Activated CD4-positive, alpha-beta T cell treated with anti-CD3 and anti-CD28 coated beads, Interleukin-2, amount 10 ng/mL, durations not matched to agents 24 days and 14 days (primary cell): ENCODE results near the gene SH3BP5L. TPM values are rescaled to one million over a fixed set of nuclear protein-coding genes. Genes with fewer than 3 reads are reported as not detected.

Experiments
- DNase-seq: peaks from one replicate; pipeline ENCODE4 v3.0.0; 2022
- H3K27ac Mint-ChIP-seq: one replicate; pipeline ENCODE4 v1.8.0; 2022; ENCODE audit warnings: mild to moderate bottlenecking, mixed read lengths
- H3K27me3 Mint-ChIP-seq: one replicate; pipeline ENCODE4 v1.8.0; 2022; ENCODE audit warnings: mixed read lengths
- H3K36me3 Mint-ChIP-seq: one replicate; pipeline ENCODE4 v1.8.0; 2022; ENCODE audit warnings: low read depth, mild to moderate bottlenecking, mixed read lengths
- H3K4me1 Mint-ChIP-seq: one replicate; pipeline ENCODE4 v1.8.0; 2021; ENCODE audit warnings: mixed read lengths
- H3K4me3 Mint-ChIP-seq: one replicate; pipeline ENCODE4 v1.8.0; 2022; ENCODE audit warnings: mild to moderate bottlenecking, moderate library complexity, mixed read lengths
- H3K9me3 Mint-ChIP-seq: one replicate; pipeline ENCODE4 v1.8.0; 2021; ENCODE audit warnings: mixed read lengths
- intact Hi-C: fragments of 100-400 bp; cut with micrococcal nuclease; formaldehyde crosslinking; loops from one replicate; pipeline ENCODE4 v1.15.1; 2023
- total RNA-seq: library from RNA; stranded (reverse); gene quantifications from 2 replicates; pipeline ENCODE4 v1.2.3, GENCODE V29; 2022

The SH3BP5L gene
- total RNA-seq = 27.5 and 28.2 TPM in 2 replicates

DNA sequence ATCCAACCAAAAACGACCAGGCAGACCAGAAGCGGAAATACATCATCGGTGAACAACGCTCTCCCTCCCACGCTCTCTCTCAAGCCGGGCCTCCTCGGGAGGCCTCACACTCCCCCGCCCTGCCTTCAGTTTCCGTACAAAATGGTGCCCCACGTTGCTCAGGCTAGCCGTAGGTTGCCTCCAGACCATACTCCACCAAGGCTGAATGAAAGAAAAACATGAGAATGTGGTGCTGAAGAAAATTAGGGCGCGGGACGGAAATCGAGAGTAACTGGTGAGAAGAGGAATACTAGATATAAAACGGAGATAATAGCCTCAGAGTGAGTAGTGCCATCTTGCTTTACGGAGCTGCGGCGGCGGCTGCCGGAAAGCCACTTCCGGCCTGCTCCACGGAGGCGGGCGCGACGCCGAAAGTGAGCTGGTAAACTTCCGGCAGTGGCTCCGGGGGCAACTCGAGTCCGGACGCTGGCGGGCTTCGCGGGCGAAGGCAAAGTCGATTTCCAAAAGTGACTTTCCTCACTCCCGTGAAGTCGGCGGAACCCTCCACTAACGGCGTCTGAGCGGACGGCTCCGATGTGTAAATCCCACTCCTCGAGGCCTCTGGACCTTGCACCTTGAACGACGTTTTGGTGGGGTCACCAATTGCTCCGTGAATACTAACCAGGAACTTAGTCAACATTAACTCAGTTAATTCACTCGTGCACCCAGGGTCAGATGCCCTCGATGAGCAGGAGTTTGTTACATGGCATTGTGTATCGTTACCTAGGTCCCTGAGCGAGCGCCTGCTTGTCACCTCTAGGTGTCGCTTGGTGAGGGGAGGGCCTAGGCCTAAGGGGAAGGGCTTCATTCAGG is at the start of gene SH3BP5L:
TSS of gene SH3BP5L (minus strand) at position 7 of the 852 bp plus-strand sequence. CDS start 980 bp downstream, outside the sequence.
- H3K27me3 Mint-ChIP-seq = peaks cover 5% of the 10 kb centered on the region
- H3K36me3 Mint-ChIP-seq = peaks cover 26% of the 10 kb centered on the region
- DNase-seq = peak; percentile 97
- H3K27ac Mint-ChIP-seq = peak within 1 kb of the TSS; percentile 100
- peaks cover 45% of the 10 kb centered on the region for H3K4me1 Mint-ChIP-seq
- intact Hi-C loops = loop anchor here (1.0 to 5.0 kb wide), 6 partner anchors 12 to 1894 kb away; partner anchors contain the start of genes AHCTF1, PGBD2, ZNF672 and ZNF692
- H3K9me3 Mint-ChIP-seq = peaks cover 3% of the 10 kb centered on the region
- H3K4me3 Mint-ChIP-seq = peak within 1 kb of the TSS; percentile 93

DNA sequence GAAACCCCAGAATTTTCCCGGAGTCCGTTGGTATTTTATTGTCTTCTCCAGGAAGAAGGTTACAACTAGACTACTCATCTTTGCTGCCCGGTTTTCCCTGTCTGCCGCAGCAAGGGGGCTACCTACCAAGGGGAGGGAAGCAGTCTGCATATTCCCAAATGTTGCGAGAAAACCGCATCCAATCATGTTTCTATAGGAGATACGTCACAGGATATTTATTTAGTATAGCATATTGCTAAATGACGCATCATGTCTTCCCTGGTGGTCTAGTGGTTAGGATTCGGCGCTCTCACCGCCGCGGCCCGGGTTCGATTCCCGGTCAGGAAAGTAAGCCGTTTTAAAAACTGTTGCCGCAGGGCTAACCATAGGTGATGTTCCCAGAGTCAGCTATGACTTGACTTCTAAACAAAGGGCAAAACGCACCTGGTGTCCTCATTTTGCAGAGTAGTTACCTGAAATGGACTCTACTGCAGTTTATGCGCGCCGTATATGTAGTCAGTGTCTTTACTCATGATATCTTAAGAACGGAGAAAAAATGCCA is 48.3 kb upstream of the SH3BP5L start:
- H3K4me3 Mint-ChIP-seq = peak overlapping the region; percentile 96
- DNase-seq = peak; percentile 95
- peaks cover 16% of the 10 kb centered on the region for H3K27me3 Mint-ChIP-seq
- intact Hi-C loops = loop anchor here (1.0 kb wide), 5 partner anchors 11 to 48 kb away; partner anchors contain the start of genes PGBD2, ZNF672 and ZNF692
- peaks cover 3% of the 10 kb centered on the region for H3K36me3 Mint-ChIP-seq
- H3K27ac Mint-ChIP-seq = peak overlapping the region; percentile 95
- H3K4me1 Mint-ChIP-seq = peaks cover 19% of the 10 kb centered on the region
- peaks cover 6% of the 10 kb centered on the region for H3K9me3 Mint-ChIP-seq

DNA sequence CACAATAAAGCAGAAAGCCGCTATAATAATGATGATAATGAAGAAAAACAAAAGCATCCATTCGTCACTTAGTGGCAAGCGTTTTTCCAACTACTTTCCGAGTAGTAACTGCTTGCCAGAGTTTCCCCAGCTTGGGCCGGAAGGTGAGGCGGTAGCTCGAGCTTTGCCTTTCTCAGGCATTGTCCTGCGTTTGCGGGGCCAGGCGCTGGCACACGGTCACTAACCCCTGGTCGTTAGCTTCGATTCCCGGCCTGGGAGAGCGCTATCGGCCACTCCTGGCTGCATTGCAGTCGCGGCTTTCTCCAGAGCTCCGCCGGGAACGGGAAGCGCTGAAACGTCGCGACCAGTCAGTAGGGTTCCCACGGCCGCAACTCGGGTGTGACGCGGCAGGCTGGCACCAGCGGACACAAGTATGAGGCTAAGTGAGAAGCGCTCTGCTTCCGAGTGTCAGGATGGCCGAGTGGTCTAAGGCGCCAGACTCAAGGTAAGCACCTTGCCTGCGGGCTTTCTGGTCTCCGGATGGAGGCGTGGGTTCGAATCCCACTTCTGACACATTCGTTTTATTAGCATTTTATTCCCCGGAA is 47.8 kb upstream of the SH3BP5L start:
- Mint-ChIP-seq H3K27me3 (peaks cover 14% of the 10 kb centered on the region), H3K4me1 (peaks cover 19% of the 10 kb centered on the region), H3K9me3 (peaks cover 6% of the 10 kb centered on the region), H3K27ac (peak overlapping the region; percentile 95), H3K4me3 (peak overlapping the region; percentile 96), H3K36me3 (peaks cover 3% of the 10 kb centered on the region)
- DNase-seq = peak; percentile 97
- intact Hi-C loops = loop anchor here (1.0 kb wide), 5 partner anchors 10 to 47 kb away; partner anchors contain the start of genes PGBD2, ZNF672 and ZNF692

DNA sequence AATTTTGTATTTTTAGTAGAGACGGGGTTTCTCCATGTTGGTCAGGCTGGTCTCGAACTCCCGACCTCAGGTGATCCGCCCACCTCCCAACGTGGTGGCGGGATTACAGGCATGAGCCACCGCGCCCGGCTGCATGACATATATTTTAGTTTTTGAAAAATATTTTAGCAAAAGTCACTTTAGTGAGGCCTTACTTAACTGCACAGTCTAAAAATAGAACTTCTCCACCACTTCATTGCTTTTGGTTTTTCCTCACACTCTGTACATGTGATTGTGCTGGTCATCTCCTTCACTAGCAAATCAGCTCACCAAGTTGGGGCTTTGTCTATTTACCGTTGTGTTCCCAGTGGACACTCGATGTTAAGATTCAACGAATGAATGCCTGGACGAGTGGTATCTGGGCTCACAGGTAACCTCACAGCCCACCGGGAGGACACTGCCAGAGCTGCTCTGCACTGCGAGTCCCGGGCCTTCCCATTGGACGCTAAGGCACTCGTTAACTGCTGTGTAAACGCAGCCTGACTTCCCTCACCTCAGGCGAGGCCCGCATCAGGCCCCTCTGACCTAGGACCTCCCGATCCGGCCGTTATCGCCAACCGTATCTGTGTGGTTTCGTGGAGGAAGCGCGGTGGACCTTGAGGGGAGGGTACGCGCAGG is 47.2 kb upstream of the SH3BP5L start:
- Mint-ChIP-seq H3K27ac (peak overlapping the region; percentile 95), H3K27me3 (peaks cover 14% of the 10 kb centered on the region), H3K9me3 (peaks cover 6% of the 10 kb centered on the region), H3K4me1 (peaks cover 19% of the 10 kb centered on the region), H3K4me3 (peak overlapping the region; percentile 96), H3K36me3 (peaks cover 3% of the 10 kb centered on the region)
- DNase-seq = peak; percentile 84
- intact Hi-C loops = loop anchor here (1.0 kb wide), 5 partner anchors 10 to 47 kb away; partner anchors contain the start of genes PGBD2, ZNF672 and ZNF692

DNA sequence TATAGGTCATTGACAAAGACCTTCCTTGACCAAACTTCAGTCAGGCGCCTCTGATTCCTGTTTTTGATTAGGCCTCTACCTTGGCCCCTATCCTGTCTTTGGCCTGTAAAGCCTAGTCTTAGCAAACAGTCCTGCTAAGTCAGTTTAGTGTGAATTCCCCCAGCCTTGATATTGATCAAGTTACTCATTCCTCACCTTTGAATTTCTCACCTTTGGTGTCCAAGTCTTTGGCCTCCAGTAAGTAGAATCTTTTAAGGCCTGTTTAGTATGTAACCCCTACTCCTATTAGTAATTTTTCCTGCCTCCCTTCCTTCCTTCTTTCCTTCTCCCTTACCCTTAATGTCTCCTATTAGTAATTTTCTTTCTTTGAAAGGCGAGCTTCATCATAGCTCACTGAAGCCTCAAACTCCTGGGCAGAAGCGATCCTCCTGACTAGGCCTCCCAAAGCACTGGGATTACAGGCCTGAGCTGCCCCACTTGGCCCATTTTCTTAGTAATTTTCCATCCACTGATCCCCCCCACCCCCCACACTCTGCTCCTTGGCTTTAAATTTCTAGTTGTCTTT is 46.2 kb upstream of the SH3BP5L start:
- peaks cover 19% of the 10 kb centered on the region for H3K4me1 Mint-ChIP-seq
- H3K27ac Mint-ChIP-seq = peak overlapping the region; percentile 47
- H3K27me3 Mint-ChIP-seq = peaks cover 8% of the 10 kb centered on the region
- H3K4me3 Mint-ChIP-seq = peak overlapping the region; percentile 69
- no peak for DNase-seq
- H3K36me3 Mint-ChIP-seq = peaks cover 3% of the 10 kb centered on the region
- intact Hi-C loops = no loop called here
- H3K9me3 Mint-ChIP-seq = peaks cover 6% of the 10 kb centered on the region

DNA sequence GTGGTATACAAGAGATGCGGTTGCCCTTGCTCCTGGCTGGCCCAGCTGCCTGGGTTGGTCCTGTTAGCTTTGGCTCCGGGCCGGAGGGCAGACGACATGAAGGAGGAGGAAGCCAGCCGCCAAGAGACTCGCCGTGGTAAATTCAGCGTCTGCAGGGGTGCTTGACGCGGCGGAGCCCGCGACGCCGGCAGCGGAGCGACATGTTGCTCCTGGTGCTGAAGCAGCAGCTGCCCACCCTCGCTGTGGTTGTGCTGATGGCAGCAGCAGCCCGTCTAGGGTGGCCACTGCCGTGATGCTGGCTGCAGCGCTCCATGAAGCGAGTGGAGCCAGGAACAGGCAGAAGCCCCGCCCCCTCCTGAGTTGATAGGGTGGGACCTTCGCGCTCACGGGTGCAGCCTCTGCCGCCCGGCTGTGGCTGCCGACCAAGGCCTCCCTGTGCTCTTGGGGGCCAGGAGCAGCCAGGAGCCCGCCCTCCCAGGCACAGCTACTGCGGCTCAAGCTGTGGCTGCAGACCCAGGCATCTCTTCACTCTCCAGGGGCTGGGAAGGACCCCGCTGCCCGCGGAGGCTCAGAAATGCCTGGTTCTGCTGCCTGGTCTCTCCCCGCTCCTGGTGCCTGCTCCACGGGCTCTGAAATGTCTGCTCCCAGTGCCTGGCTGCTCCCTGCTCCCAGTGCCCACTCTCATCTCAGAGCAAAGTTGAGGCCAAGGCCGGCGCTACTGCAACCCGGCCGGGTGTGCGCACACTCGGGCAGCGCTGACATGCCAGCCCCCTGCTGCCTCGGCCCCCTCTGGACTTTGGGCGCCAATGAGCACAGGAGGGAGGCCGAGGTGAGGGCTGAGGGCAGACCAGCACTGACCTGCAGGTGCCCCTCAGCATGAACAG is 37.5 kb upstream of the SH3BP5L start:
- Mint-ChIP-seq H3K36me3 (peaks cover 3% of the 10 kb centered on the region), H3K27ac (peak overlapping the region; percentile 73), H3K27me3 (peaks cover 4% of the 10 kb centered on the region), H3K9me3 (no peaks in the 10 kb centered on the region), H3K4me3 (peak overlapping the region; percentile 91), H3K4me1 (peaks cover 23% of the 10 kb centered on the region)
- intact Hi-C loops = loop anchor here (1.0 kb wide), 2 partner anchors 10 to 43 kb away; partner anchors contain the start of gene PGBD2
- DNase-seq = peak; percentile 94

DNA sequence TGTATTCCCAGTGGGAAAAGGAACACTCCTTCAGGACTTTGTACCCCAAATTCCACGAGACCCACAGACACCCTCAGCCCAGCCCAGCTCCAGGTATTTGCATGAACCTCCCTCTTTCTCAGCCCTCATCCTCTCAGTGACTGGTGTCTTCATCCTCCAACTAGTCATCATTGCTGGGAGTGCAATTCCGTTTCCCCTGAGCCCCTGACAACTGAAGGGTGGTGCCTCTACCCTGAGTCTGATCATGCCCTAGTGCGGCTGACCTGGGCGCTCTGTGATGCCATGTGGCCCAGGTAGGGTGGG is 36.9 kb upstream of the SH3BP5L start:
- peak overlapping the region; percentile 91 for H3K4me3 Mint-ChIP-seq
- H3K4me1 Mint-ChIP-seq = peaks cover 24% of the 10 kb centered on the region
- H3K27ac Mint-ChIP-seq = peak overlapping the region; percentile 73
- no peak for DNase-seq
- H3K36me3 Mint-ChIP-seq = peaks cover 4% of the 10 kb centered on the region
- intact Hi-C loops = no loop called here
- H3K27me3 Mint-ChIP-seq = peaks cover 4% of the 10 kb centered on the region
- H3K9me3 Mint-ChIP-seq = no peaks in the 10 kb centered on the region

DNA sequence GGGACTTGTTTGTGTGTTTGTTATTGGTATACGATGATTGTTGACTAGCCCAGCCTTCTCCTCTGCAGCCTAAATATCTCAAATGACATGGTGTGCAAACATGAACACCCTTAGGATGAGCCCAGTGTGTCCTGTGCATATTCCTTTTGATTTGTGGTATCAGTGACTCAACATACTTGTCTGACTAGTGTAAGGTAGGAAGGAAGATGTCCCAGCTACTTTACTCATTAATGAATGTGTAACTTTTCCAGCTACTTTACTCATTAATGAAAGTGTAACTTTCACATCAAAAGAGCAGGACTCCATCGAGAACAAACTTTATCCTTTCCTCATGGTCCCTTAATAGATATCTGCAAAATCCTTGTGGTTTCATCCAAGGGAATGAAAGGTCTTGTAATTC is 35.9 kb upstream of the SH3BP5L start:
- H3K36me3 Mint-ChIP-seq = peaks cover 9% of the 10 kb centered on the region
- peaks cover 4% of the 10 kb centered on the region for H3K27me3 Mint-ChIP-seq

DNA sequence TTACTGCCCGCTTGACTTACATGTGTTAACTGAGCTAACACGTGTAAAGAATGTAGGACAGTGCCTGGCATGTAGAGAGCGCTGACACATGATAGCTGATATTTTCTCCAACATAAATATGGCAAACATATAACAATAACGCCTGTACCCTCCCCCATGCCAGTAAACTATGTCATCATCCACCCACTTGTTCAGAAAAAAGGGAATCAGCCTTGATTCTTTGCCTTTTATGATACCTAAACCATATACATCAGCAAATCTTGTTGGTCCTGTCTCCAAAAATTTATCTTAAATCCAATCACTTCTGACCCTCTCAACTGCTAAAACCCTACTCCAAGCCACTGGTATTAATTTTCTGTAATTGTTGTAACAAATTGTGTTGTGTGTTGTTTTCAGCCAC is 34.3 kb upstream of the SH3BP5L start:
- intact Hi-C loops = no loop called here
- Mint-ChIP-seq H3K4me1 (peaks cover 43% of the 10 kb centered on the region), H3K27me3 (no peaks in the 10 kb centered on the region), H3K9me3 (no peaks in the 10 kb centered on the region), H3K27ac (peak overlapping the region; percentile 98), H3K36me3 (peaks cover 22% of the 10 kb centered on the region), H3K4me3 (peak overlapping the region; percentile 96)
- DNase-seq = no peak

More for the DNA sequence above, 35.9 kb upstream of the SH3BP5L start:
- H3K9me3 Mint-ChIP-seq = no peaks in the 10 kb centered on the region
- H3K4me1 Mint-ChIP-seq = peaks cover 31% of the 10 kb centered on the region
- H3K4me3 Mint-ChIP-seq = peak overlapping the region; percentile 10
- no peak for DNase-seq
- intact Hi-C loops = no loop called here
- H3K27ac Mint-ChIP-seq = peak overlapping the region; percentile 13

DNA sequence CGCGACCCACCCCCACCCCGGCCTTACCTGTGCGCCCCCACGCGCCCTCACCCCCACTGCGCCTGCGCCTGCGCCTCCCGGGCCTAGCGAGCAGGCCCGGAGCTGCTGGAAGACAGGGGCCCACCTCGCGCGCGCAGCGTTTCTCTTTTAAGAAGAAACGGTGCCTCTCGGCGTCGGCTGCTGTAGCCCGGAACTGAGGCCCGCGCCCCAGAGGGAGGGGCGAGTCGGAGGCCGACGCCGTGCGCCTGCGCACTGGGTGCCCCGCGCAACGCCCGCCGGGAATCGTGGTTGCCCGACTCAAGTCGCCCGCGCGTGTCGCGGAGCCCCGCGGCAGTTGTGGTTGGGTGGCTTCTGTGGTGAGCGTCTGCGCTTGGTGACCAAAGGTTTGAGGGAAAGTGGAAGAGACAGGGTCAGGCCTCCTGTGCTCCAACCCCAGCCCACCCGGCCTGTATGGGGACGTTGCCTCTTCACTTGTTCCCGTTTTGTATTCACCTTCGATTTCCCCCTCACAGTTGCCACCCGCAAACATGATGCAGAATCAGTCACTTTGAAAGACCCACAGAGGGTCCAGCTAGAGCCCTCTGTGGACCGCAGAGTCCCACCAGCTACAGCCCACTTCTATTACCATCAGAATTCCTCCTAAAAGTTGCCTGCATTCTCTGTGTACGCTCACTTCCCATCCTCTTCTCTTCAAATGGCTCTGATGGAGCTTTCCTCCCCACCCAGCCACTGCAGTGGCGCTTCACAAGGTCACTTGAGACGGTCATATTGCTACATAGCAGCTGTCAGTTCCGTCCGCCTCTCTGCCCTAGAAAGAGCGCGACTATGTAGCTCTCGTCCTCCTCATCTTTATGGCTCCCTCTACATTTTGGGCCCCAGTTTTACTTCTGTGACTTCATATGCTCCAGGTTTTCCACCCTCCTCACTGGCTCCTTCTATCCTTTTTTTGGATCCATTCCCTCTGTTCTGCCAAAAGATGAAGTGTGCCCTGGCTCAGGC is 33.5 kb upstream of the SH3BP5L start, which contains the start of gene ZNF692:
TSS of gene ZNF692 (minus strand) at position 195 of the 999 bp plus-strand sequence. CDS start 776 bp downstream, outside the sequence.
- intact Hi-C loops = loop anchor here (1.0 kb wide), 4 partner anchors 14 to 47 kb away; partner anchors contain the start of genes PGBD2 and ZNF672
- H3K4me1 Mint-ChIP-seq = peaks cover 51% of the 10 kb centered on the region

DNA sequence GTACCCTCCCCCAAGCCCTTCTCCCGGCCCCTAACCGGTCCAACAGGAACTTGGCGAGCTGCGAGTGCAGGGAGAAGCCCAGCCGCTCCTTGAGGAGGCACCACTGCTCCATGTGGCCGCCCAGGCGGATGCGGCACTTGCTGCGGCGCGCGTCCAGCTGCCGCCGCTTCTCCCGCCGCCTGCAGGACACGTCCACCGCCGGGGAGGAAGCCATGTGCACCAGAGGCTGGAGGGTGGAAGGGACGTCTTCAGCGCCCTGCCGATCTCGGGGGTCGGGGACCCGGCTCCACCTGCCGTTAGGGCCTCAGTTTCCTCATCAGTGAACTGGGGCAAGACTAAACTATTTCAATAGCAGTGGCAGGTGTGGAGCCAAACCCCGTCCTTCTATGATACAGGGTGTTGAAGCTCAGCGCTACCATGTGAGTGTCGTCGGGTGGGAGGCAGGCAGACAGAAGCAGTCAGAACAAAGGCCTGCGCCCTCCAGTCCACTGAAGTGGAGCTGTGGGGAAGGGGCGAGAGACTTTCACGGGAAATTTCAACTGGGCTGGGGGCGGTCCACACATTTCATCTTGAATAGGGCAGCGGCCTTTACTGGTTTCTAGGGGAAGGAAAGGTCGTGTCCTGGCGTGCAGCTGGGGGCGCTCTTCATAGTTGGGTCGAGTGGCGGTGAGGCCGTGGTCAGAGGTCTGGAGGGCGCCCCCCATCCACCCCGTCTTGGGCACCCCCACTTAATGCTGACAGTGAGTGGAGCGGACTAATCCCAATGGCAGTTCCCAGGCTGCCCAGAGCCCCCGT is 32.6 kb upstream of the SH3BP5L start:
- peak; percentile 84 for DNase-seq
- no peaks in the 10 kb centered on the region for H3K27me3 Mint-ChIP-seq
- peaks cover 50% of the 10 kb centered on the region for H3K4me1 Mint-ChIP-seq
- H3K36me3 Mint-ChIP-seq = peaks cover 34% of the 10 kb centered on the region
- intact Hi-C loops = loop anchor here (1.0 kb wide), 1 partner anchor 20 kb away; the partner anchor contains the start of gene ZNF672
- peak overlapping the region; percentile 96 for H3K4me3 Mint-ChIP-seq
- H3K9me3 Mint-ChIP-seq = no peaks in the 10 kb centered on the region
- peak overlapping the region; percentile 98 for H3K27ac Mint-ChIP-seq

More for the DNA sequence above, 33.5 kb upstream of the SH3BP5L start, which contains the start of gene ZNF692:
- H3K27me3 Mint-ChIP-seq = no peaks in the 10 kb centered on the region
- H3K27ac Mint-ChIP-seq = peak within 1 kb of the TSS; percentile 98
- peak; percentile 99 for DNase-seq
- peaks cover 30% of the 10 kb centered on the region for H3K36me3 Mint-ChIP-seq
- H3K9me3 Mint-ChIP-seq = no peaks in the 10 kb centered on the region
- peak within 1 kb of the TSS; percentile 96 for H3K4me3 Mint-ChIP-seq
